GM12892 (cell line): Measurements from ENCODE around the gene SULT1E1.

Source experiments
- DNase-seq: peaks from one replicate; pipeline ENCODE4 v3.0.0; 2011; ENCODE audit not compliant: insufficient read length
- FAIRE-seq: peaks from 2 replicates; lab custom pipeline; 2011; peaks lifted over from hg19 to GRCh38; lab: Jason Lieb, UNC
- POLR2A ChIP-seq: IDR thresholded peaks from 2 replicates; pipeline ENCODE4 v1.6.1; 2011; ENCODE audit warnings: low read depth, low read length, control low read depth
- POLR2AphosphoS5 ChIP-seq: IDR thresholded peaks from 2 replicates; pipeline ENCODE4 v1.6.1; 2011; ENCODE audit warnings: low read depth, low read length, control low read depth
- TAF1 ChIP-seq: IDR thresholded peaks from 2 replicates; pipeline ENCODE4 v1.6.1; 2011; ENCODE audit warnings: low read depth, mild to moderate bottlenecking, control low read depth, low read length, borderline replicate concordance

The SULT1E1 gene

DNA sequence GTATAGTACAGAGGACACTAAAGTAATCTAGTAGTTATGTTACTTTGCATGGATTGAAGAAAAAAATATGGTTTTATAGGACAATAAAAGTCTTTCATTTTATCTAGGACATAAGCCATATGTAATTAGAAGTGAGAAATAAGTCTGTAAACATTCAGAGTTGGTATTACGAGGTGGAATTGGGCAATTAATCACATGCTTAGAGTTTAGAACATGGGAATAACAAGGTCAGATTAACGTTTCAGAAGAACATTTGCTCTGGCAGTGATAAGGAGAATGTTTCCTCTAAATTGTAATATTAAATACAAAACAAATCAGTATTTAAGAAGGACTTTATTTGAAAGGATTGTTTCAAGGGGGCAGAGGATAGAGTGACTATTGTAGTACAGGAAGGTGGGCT is 15.6 kb upstream of the SULT1E1 start:
- FAIRE-seq (no peak), DNase-seq (no peak)

DNA sequence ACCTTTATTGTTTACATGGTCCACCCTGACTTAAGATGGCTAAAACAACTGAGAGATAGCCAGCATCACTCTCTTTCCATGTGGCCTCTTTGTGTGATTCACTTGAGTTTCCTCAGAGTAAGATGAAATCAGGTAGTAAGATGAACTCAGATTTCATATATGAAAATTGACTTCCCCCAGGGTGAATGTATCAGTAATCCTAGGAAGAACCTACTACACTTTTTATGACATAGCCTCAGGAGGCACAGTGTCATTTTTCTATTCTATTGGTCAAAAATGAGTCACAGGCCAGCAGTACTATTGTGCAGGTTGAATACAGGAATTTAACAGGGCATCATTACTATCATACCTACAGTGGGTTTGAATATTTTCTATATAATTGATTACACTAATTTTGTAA is 14.6 kb upstream of the SULT1E1 start:
- no peak for TF ChIP-seq POLR2A
- no peak for TF ChIP-seq TAF1
- no peak for TF ChIP-seq POLR2AphosphoS5
- FAIRE-seq: no peak
- DNase-seq: no peak

More for the DNA sequence above, 15.6 kb upstream of the SULT1E1 start:
- TF ChIP-seq POLR2A (no peak), POLR2AphosphoS5 (no peak), TAF1 (no peak)

- TF ChIP-seq POLR2A: no peak
- TF ChIP-seq TAF1: no peak
- TF ChIP-seq POLR2AphosphoS5: no peak
- FAIRE-seq (no peak), DNase-seq (no peak)
These were observed 1.8 kb upstream of the SULT1E1 start for GRCh38 chr4:69861756-69862155.

- no peak for TF ChIP-seq TAF1
- DNase-seq: no peak
- no peak for FAIRE-seq
These were observed 765 bp upstream of the SULT1E1 start for GRCh38 chr4:69860521-69861298.

- FAIRE-seq: no peak
- no peak for DNase-seq
- no peak for TF ChIP-seq POLR2A
These were observed 732 bp downstream of the SULT1E1 start for GRCh38 chr4:69859140-69859685.

DNA sequence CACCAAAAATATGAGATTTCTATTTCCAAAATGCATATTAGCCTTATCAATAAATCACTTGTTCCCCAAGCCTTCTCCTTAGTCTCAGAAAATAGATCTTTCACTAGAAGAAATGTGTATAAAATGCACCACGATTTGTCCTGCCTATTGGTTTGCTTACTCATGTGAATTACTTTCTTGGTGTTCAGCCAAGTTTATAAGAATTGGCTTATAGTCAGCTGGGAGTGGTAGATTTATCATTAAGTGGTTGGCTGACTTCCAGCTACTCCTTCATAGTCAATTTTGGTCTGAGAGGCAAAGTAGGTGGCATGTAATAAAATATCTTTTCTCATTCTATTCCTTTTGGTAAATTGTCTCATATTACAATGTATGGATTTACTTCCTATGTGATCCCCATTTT is 1.3 kb downstream of the SULT1E1 start:
- TF ChIP-seq POLR2AphosphoS5: no peak
- TF ChIP-seq TAF1: no peak
- TF ChIP-seq POLR2A: no peak
- DNase-seq (no peak), FAIRE-seq (no peak)

- no peak for TF ChIP-seq POLR2A
- no peak for TF ChIP-seq TAF1
- no peak for TF ChIP-seq POLR2AphosphoS5
- FAIRE-seq (no peak), DNase-seq (no peak)
These were observed 4.1 kb downstream of the SULT1E1 start for GRCh38 chr4:69855822-69856221.

DNA sequence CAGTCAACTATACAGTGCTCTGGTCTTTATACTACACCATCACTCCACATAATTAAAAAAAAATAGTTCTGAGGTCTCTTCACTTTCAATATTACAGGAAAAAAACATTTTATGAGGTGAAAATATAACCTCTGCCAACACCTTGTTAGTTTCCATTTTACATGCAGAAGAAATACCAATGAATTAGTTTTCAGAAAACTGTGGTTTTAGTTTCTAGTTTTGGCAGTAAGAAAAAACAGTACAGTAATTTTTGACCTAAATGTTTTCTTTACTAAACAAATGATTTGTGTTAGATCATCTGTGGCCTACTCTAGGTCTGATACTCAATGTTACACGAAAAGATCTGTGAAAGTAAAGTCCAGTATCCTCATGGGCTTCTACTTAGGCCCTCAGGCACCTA is 10.0 kb downstream of the SULT1E1 start:
- TF ChIP-seq POLR2AphosphoS5 (no peak), POLR2A (no peak)
- no peak for DNase-seq
- FAIRE-seq: no peak

GRCh38 chr4:69849297-69849696 is 10.6 kb downstream of the SULT1E1 start:
- TF ChIP-seq POLR2AphosphoS5 (no peak), POLR2A (no peak), TAF1 (no peak)
- FAIRE-seq: no peak
- DNase-seq: no peak

DNA sequence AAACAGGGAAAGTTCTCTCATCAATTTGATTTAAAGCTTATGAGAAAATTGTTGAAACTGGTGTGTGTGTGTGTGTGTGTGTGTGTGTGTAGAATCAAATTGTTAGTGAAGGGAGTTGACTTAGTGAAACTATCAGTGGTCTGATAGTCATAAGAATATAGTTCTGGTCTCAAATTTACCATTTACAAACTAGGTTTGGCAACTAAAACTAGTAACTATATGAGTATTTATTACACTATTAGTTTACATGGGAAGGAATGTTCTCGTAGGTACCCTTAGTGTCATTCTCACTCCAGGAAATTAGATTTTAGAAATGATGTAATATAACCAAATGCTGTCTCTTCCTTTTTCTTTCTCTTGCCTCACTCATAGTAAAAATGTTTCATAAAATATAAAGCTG is 11.9 kb downstream of the SULT1E1 start:
- FAIRE-seq (no peak), DNase-seq (no peak)
- TF ChIP-seq POLR2AphosphoS5 (no peak), POLR2A (no peak), TAF1 (no peak)

- TF ChIP-seq TAF1: no peak
- no peak for TF ChIP-seq POLR2AphosphoS5
- DNase-seq: no peak
- FAIRE-seq: no peak
These were observed 16.0 kb downstream of the SULT1E1 start for GRCh38 chr4:69843932-69844331.

- FAIRE-seq: no peak
- TF ChIP-seq TAF1 (no peak), POLR2A (no peak), POLR2AphosphoS5 (no peak)
- no peak for DNase-seq
These were observed 16.6 kb downstream of the SULT1E1 start for GRCh38 chr4:69843301-69843700.
